Sigmoid colon (tissue), 7 donors: ENCODE data around the gene MGST3. TPM values are rescaled to one million over a fixed set of nuclear protein-coding genes. Genes with fewer than 3 reads are reported as not detected.
"Not testable (repeated sequence)": the region's sequence is repeated elsewhere in the genome, so short reads cannot be mapped to it uniquely, and the experiment has no call there.

ENCODE experiments used
- DNase-seq: peaks from one replicate; pipeline ENCODE4 v3.0.0-alpha.2; 2019
- H3K27ac ChIP-seq, 4 donors: fragments of 200-600 bp; sonication (generic); one replicate each; pipeline ENCODE4 v1.5.1; 2016 to 2019; ENCODE audit warnings: mild to moderate bottlenecking in 1 of 4
- H3K27me3 ChIP-seq, 3 donors: fragments of 200-600 bp; sonication (generic); one replicate each; pipeline ENCODE4 v1.5.1; 2019; ENCODE audit warnings: mild to moderate bottlenecking in 1 of 3
- H3K36me3 ChIP-seq, 4 donors: fragments of 200-600 bp; sonication (generic); one replicate each; pipeline ENCODE4 v1.5.1; 2016 to 2019
- H3K4me1 ChIP-seq, 4 donors: fragments of 200-600 bp; sonication (generic); one replicate each; pipeline ENCODE4 v1.5.1; 2017 to 2019
- H3K4me3 ChIP-seq, 4 donors: fragments of 200-600 bp; sonication (generic); one replicate each; pipeline ENCODE4 v1.5.1; 2017 to 2019; ENCODE audit warnings: mild to moderate bottlenecking in 2 of 4, moderate library complexity in 1 of 4
- H3K9me3 ChIP-seq, 4 donors: fragments of 200-600 bp in 3 of 4; sonication (generic) in 3 of 4; one replicate each; pipeline versions ENCODE4 v1.5.1 to v1.6.1; 2013 to 2019
- EP300 ChIP-seq, 4 donors: sonication (generic); formaldehyde crosslinking; IDR thresholded peaks; one replicate each; pipeline ENCODE4 v1.6.1; 2017; ENCODE audit warnings: antibody characterized with exemption in 4 of 4
- POLR2A ChIP-seq, 2 donors: fragments of 450-650 bp; IDR thresholded peaks; one replicate each; pipeline ENCODE4 v1.6.1; 2016; ENCODE audit warnings: antibody characterized with exemption in 2 of 2, mild to moderate bottlenecking in 2 of 2, moderate library complexity in 2 of 2
- POLR2AphosphoS5 ChIP-seq, 4 donors: sonication (generic); formaldehyde crosslinking; IDR thresholded peaks; one replicate each; pipeline ENCODE4 v1.6.1; 2017; ENCODE audit warnings: antibody characterized with exemption in 4 of 4
- WGBS, 2 donors: extraction: QIAGEN DNeasy Blood & Tissue Kit; methylation state at CpG; one replicate each; pipeline ENCODE4 v1.1.7; 2013; 5-methylcytosine and 5-hydroxymethylcytosine counted together
- intact Hi-C: fragments of 100-400 bp; cut with DNase I; formaldehyde crosslinking; loops from one replicate; pipeline ENCODE4 v1.15.1; 2023
- polyA plus RNA-seq, 3 donors: library from polyadenylated mRNA; stranded (reverse); fragments of 200-250 nt; gene quantifications; one replicate each; pipeline ENCODE4 v1.2.3, GENCODE V29; 2013
- total RNA-seq, 4 donors: library from RNA; depleted of rRNA; stranded (reverse); fragments of >200 nt; gene quantifications; one replicate each; pipeline ENCODE4 v1.1.0, GENCODE V29; 2016
- TF ChIP-seq, protein P1 (sequence below), 4 experiments: fragments of 450-650 bp in 3 of 4; fragments of 200-600 bp in 1 of 4; IDR thresholded peaks; one replicate each; pipeline ENCODE4 v1.5.1; 2016 to 2019; ENCODE audit warnings: antibody characterized with exemption in 4 of 4, mild to moderate bottlenecking in 3 of 4, moderate library complexity in 2 of 4
- donor health status: healthy with polysubstance abuse.
- donor health status: Bipolar disorder and iron deficiency.
- donor health status: healthy.

The MGST3 gene
- total and polyA plus RNA-seq, 7 donors, result 131 to 359 (median 191) TPM

- H3K9me3 ChIP-seq, result no peaks in the 10 kb centered on the region
- 61 to 87% methylated on average over 4 of the region's 4 CpGs for WGBS, 2 donors
- no peak overlapping the region for H3K27ac ChIP-seq
- no peak overlapping the region for H3K4me3 ChIP-seq
- no peaks in the 10 kb centered on the region for H3K27me3 ChIP-seq
- intact Hi-C loops, result no loop called here
- TF ChIP-seq POLR2A (IDR thresholded peaks at IDR 0.05) (no peak), POLR2AphosphoS5 (IDR thresholded peaks at IDR 0.05) (no peak), EP300 (IDR thresholded peaks at IDR 0.05) (no peak)
- TF ChIP-seq, protein P1, sequence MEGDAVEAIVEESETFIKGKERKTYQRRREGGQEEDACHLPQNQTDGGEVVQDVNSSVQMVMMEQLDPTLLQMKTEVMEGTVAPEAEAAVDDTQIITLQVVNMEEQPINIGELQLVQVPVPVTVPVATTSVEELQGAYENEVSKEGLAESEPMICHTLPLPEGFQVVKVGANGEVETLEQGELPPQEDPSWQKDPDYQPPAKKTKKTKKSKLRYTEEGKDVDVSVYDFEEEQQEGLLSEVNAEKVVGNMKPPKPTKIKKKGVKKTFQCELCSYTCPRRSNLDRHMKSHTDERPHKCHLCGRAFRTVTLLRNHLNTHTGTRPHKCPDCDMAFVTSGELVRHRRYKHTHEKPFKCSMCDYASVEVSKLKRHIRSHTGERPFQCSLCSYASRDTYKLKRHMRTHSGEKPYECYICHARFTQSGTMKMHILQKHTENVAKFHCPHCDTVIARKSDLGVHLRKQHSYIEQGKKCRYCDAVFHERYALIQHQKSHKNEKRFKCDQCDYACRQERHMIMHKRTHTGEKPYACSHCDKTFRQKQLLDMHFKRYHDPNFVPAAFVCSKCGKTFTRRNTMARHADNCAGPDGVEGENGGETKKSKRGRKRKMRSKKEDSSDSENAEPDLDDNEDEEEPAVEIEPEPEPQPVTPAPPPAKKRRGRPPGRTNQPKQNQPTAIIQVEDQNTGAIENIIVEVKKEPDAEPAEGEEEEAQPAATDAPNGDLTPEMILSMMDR (IDR thresholded peaks at IDR 0.05), result no peak
- H3K36me3 ChIP-seq, result peaks cover 0 to 33% (median 10%) of the 10 kb centered on the region in 4 donors
- no peak for DNase-seq
- H3K4me1 ChIP-seq, result peaks cover 0 to 40% (median 27%) of the 10 kb centered on the region in 4 donors
Measured at GRCh38 chr1:165647970-165648369, 16.9 kb downstream of the MGST3 start.

DNA sequence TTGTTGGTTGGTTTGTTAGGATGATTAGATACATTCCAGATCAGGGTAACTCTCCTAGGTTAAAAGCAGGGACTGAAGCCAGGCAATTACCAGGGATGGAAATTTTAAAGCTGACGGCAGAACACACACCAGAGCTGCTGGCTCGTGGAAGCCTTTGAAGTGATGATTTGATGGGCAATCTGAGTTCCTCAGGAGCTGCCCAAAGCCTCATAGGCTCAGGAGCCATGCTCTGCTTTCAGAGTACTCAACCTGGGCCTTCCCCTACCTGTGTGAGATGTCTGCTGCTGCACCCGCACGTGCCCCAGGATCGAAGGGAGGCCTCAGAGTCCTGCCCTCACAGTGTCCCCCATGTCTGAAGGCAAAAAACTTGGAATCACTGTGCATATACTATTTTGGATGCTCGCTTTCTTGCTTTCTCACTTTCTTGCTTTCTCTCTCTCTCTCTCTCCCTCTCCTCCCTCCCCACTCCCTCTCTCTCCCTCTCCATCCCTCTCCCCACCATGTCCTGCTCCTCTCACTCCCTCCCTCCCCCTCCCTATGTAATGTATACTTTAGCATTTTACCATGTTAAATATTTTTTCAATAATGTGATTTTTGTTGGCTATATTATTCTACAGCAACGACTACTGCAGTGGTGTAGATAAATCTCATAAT is 18.0 kb downstream of the MGST3 start:
- no peaks in the 10 kb centered on the region for H3K27me3 ChIP-seq
- TF ChIP-seq POLR2AphosphoS5 (IDR thresholded peaks at IDR 0.05), result no peak
- TF ChIP-seq EP300 (IDR thresholded peaks at IDR 0.05), result no peak
- TF ChIP-seq, protein P1 (IDR thresholded peaks at IDR 0.05), result no peak
- TF ChIP-seq POLR2A (IDR thresholded peaks at IDR 0.05), result no peak
- 87 to 89% methylated on average over 7 of the region's 7 CpGs for WGBS, 2 donors
- peak overlapping the region in 2 of 4 donors; percentile 0 to 3 for H3K27ac ChIP-seq
- intact Hi-C loops, result no loop called here
- H3K9me3 ChIP-seq, result no peaks in the 10 kb centered on the region
- H3K36me3 ChIP-seq, result peaks cover 0 to 44% (median 16%) of the 10 kb centered on the region in 4 donors
- DNase-seq, result no peak
- peaks cover 0 to 40% (median 27%) of the 10 kb centered on the region in 4 donors for H3K4me1 ChIP-seq
- no peak overlapping the region for H3K4me3 ChIP-seq

DNA sequence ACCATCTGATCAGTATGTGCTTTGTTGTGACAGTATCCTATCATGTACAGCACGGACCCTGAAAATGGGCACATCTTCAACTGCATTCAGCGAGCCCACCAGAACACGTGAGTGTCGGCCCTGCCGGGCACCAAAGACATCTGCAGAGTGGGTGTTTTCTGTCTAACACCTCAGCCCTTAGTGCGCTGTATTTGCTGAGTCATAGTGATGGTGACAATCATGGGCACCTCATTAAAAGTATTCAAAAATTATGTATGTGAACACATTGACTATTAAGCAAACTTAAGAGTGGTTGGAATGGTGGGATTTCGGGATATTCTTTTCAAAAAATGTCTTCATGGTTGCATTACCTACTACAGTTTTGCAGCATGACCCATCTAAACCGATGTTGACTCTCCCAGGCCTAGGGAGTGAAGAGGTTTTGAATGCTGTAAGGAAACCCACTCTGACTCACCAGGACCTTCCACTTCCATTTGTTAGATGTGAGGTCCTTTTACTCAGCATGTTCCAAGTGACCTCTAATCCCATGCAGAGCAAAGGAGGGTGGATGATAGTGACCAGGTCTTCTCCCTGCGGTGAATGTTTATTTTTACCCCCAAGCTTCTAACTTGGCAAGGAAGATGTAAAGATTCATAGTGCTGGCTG is 20.1 kb downstream of the MGST3 start:
- Histone ChIP-seq H3K4me3 (no peak overlapping the region), H3K27me3 (no peaks in the 10 kb centered on the region), H3K27ac (no peak overlapping the region), H3K36me3 (peaks cover 0 to 64% (median 27%) of the 10 kb centered on the region in 4 donors), H3K9me3 (no peaks in the 10 kb centered on the region), H3K4me1 (peaks cover 0 to 36% (median 25%) of the 10 kb centered on the region in 4 donors)
- TF ChIP-seq POLR2A (IDR thresholded peaks at IDR 0.05), result no peak
- TF ChIP-seq POLR2AphosphoS5 (IDR thresholded peaks at IDR 0.05), result no peak
- TF ChIP-seq, protein P1 (IDR thresholded peaks at IDR 0.05), result no peak
- TF ChIP-seq EP300 (IDR thresholded peaks at IDR 0.05), result no peak
- DNase-seq, result no peak
- intact Hi-C loops, result no loop called here
- WGBS, 2 donors, result 90 to 97% methylated on average over 9 of the region's 9 CpGs

DNA sequence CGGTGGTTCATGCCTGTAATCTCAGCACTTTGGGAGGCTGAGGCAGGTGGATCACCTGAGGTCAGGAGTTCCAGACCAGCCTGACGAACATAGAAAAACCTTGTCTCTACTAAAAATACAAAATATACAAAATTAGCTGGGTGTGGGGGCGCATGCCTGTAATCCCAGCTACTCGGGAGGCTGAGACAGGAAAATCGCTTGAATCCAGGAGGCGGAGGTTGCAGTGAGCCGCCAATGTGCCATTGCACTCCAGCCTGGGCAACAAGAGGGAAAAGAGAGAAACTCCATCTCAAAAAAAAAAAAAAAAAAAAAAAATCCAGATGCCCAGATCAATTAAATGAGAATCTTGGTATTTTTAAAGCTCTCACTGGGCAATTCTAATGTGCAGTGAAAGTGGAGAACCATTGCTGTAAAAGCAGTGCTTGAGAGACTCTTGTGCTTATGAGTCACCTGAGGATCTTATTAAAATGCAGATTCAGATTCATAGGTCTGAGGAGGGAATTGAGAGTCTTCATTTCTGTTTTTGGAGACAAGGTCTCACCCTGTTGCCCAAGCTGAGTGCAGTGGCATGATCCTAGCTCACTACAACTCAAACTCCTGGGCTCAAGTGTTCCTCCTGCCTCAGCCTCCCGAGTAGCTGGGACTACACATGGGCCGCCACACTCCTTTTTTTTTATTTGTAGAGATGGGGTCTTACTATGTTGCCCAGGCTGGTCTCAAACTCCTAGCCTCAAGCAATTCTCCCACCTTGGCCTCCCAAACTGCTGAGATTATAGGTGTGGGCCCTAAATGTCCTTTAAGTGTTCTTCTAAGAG is 27.9 kb downstream of the MGST3 start:
- H3K9me3 ChIP-seq, DNase-seq, H3K27ac ChIP-seq, H3K27me3 ChIP-seq, intact Hi-C loops, H3K4me1 ChIP-seq, H3K4me3 ChIP-seq: not testable (repeated sequence)
- WGBS, 2 donors, result 95 to 97% methylated on average over 9 of the region's 9 CpGs
- H3K36me3 ChIP-seq, result peaks cover 0 to 80% (median 24%) of the 10 kb centered on the region in 4 donors

DNA sequence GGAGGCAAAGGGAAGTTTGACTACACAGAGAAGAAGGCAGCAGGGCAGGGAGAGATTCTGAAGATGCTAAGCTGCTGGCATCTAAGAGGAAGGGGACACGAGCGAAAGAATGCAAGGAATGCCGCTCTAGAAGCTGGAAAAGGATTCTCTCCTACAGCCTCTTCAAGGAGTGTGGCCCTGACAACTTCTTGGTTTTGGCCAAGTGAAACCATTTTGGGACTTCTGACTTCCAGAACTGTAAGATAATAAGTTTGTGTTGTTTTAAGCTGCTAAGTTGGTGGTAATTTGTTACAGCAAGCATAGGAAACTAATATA is 28.5 kb downstream of the MGST3 start:
- intact Hi-C loops, result no loop called here
- no peaks in the 10 kb centered on the region for H3K27me3 ChIP-seq
- H3K4me3 ChIP-seq, result no peak overlapping the region
- no peak for TF ChIP-seq EP300 (IDR thresholded peaks at IDR 0.05)
- TF ChIP-seq, protein P1 (IDR thresholded peaks at IDR 0.05), result no peak
- no peak for TF ChIP-seq POLR2A (IDR thresholded peaks at IDR 0.05)
- H3K4me1 ChIP-seq, result no peaks in the 10 kb centered on the region
- H3K36me3 ChIP-seq, result peaks cover 0 to 80% (median 26%) of the 10 kb centered on the region in 4 donors
- DNase-seq, result no peak
- no peaks in the 10 kb centered on the region for H3K9me3 ChIP-seq
- WGBS, 2 donors, result 65 to 84% methylated on average over 3 of the region's 3 CpGs
- no peak overlapping the region for H3K27ac ChIP-seq
